ENCODE results near the gene IGDCC3.

IGDCC3 gene

GRCh38 chr15:65372787-65373067 lies 5.1 kb downstream of the IGDCC3 start:
- no peak for TF ChIP-seq CTCF (IDR thresholded peaks at IDR 0.05; ENCODE audit: insufficient read depth, low read depth, low read length, missing control alignments)
- H3K4me3 ChIP-seq (ENCODE audit: low read length): no peak overlapping the region

GRCh38 chr15:65371976-65372786 lies 5.6 kb downstream of the IGDCC3 start:
- no peak for TF ChIP-seq CTCF (IDR thresholded peaks at IDR 0.05; ENCODE audit: insufficient read depth, low read depth, low read length, missing control alignments)
- no peak overlapping the region for H3K4me3 ChIP-seq (ENCODE audit: low read length)
- no peak for DNase-seq (ENCODE audit: low read depth)

More at GRCh38 chr15:65372787-65373067, 5.1 kb downstream of the IGDCC3 start:
- no peak for DNase-seq (ENCODE audit: low read depth)

- no peak for TF ChIP-seq CTCF (IDR thresholded peaks at IDR 0.05; ENCODE audit: insufficient read depth, low read depth, low read length, missing control alignments)
- H3K4me3 ChIP-seq (ENCODE audit: low read length): no peak overlapping the region
- DNase-seq (ENCODE audit: low read depth): no peak
These were observed 6.9 kb downstream of the IGDCC3 start for GRCh38 chr15:65370885-65371284.

DNA sequence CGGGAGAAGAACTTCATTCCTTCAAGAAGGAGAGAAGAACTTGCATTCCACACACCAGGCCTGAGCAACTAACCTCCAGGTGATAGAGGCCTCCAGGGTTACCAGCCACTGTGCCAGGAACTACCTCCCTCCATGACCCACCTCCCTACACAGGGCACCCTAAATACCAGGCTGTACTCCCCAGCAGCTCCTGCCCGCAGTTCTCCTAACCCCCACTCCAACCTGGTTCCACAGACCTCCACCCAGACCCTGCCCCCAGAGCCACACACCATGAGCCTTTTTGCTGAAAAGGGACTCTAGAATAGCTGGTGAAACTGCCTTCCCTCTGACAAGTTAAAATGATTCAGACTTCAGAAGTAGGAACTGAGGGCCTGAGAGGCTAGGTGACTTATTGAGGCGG lies 8.2 kb downstream of the IGDCC3 start:
- no peak for TF ChIP-seq CTCF (IDR thresholded peaks at IDR 0.05; ENCODE audit: insufficient read depth, low read depth, low read length, missing control alignments)
- H3K4me3 ChIP-seq (ENCODE audit: low read length): no peak overlapping the region
- DNase-seq (ENCODE audit: low read depth): no peak

- H3K4me3 ChIP-seq (ENCODE audit: low read length): no peak overlapping the region
- no peak for DNase-seq (ENCODE audit: low read depth)
- no peak for TF ChIP-seq CTCF (IDR thresholded peaks at IDR 0.05; ENCODE audit: insufficient read depth, low read depth, low read length, missing control alignments)
These were observed 8.6 kb downstream of the IGDCC3 start for GRCh38 chr15:65369212-65369547.

GRCh38 chr15:65368302-65369211 lies 9.2 kb downstream of the IGDCC3 start:
- no peak for DNase-seq (ENCODE audit: low read depth)
- no peak for TF ChIP-seq CTCF (IDR thresholded peaks at IDR 0.05; ENCODE audit: insufficient read depth, low read depth, low read length, missing control alignments)
- H3K4me3 ChIP-seq (ENCODE audit: low read length): no peak overlapping the region
